SK-N-MC (cell line): Measurements from ENCODE around the gene THBS2.

Experiments
- EZH2 ChIP-seq: fragments of 200-600 bp; sonication (generic); IDR thresholded peaks from one replicate; pipeline ENCODE4 v1.6.1; 2017; ENCODE audit warnings: antibody characterized with exemption
- FOXP2 ChIP-seq: optimal IDR thresholded peaks from 2 replicates; pipeline ENCODE3; 2011; ENCODE audit warnings: mild to moderate bottlenecking, moderate library complexity; ENCODE audit not compliant: insufficient read depth; ENCODE audit errors: extremely low read length, control extremely low read depth
- POLR2AphosphoS5 ChIP-seq: IDR thresholded peaks from 2 replicates; pipeline ENCODE4 v1.6.1; 2012; ENCODE audit warnings: mild to moderate bottlenecking, low read depth, low read length, borderline replicate concordance

DNA sequence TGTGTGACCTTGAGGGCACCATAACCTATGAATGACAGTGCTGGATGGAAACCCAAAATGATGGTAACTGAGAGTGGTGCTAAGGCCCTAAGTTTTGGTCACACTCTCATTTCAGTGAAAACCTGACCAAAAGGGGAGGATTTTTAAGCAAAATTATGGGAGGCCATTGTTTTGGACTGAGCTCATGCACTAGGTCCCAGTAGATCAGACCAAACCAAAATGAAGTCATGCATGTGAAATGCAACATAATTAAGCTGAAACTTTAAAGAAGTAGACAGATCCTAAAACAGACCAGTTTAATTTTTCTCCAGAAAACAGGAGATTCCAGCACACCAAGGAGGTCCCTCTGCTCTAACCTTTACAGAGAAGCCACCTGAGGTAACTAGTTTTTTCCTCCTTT lies 24.0 kb upstream of the THBS2 start:
- TF ChIP-seq POLR2AphosphoS5 (no peak), EZH2 (no peak), FOXP2 (no peak)
